Motor neuron (in vitro differentiated cells): Measurements from ENCODE around the gene SMARCD1. TPM values are rescaled to one million over a fixed set of nuclear protein-coding genes. Genes with fewer than 3 reads are reported as not detected.

Source experiments
- ATAC-seq, 8 experiments: fragments of 200-7000 bp; cut with Tn5 transposase; replicated peaks in 6 of 8; 2 replicates each; pipeline ENCODE4 v1.8.0; 2021; ENCODE audit warnings: mild to moderate bottlenecking in 8 of 8, moderate library complexity in 8 of 8
- H3K27ac ChIP-seq, 2 donors: fragments of 250-450 bp; sonication (Bioruptor Pico); 2 replicates each; pipeline ENCODE4 v1.9.0; 2021; ENCODE audit warnings: antibody characterized with exemption in 2 of 2, mild to moderate bottlenecking in 2 of 2, moderate library complexity in 1 of 2
- H3K4me1 ChIP-seq, 2 donors: fragments of 250-450 bp; sonication (Bioruptor Pico); replicated peaks in 1 of 2; 2 replicates each; pipeline ENCODE4 v1.6.1; 2021; ENCODE audit warnings: antibody characterized with exemption in 2 of 2, mild to moderate bottlenecking in 2 of 2, moderate library complexity in 1 of 2
- H3K4me3 ChIP-seq, 5 donors: fragments of 250-450 bp; sonication (Bioruptor Pico); 2 replicates each; pipeline ENCODE4 v1.9.0; 2021; ENCODE audit warnings: antibody characterized with exemption in 5 of 5, mild to moderate bottlenecking in 5 of 5, moderate library complexity in 4 of 5
- WGBS, 10 experiments: fragments of 450-650 bp; shearing (Covaris generic); methylation state at CpG; one replicate each; pipeline ENCODE4 v1.0.0; 2022; 5-methylcytosine and 5-hydroxymethylcytosine counted together
- in situ Hi-C, 9 experiments: fragments of 400-800 bp; cut with MboI; loops; one replicate each; pipeline ENCODE4 v1.15.0; 2021; ENCODE audit warnings: low sequenced_read_pairs in 9 of 9, low pct_unique_long_range_greater_than_20kb in 2 of 9; ENCODE audit not compliant: unreplicated experiment in 9 of 9
- total RNA-seq, 8 experiments: library from RNA; unstranded; fragments of 300-600 nt; gene quantifications; 2 replicates each; pipeline versions ENCODE4 v1.2.3 to v1.2.4, GENCODE V29; 2022

SMARCD1 gene
- total RNA-seq, 8 experiments from 2014 or later = 18.1 to 117 (median 65.4) TPM

DNA sequence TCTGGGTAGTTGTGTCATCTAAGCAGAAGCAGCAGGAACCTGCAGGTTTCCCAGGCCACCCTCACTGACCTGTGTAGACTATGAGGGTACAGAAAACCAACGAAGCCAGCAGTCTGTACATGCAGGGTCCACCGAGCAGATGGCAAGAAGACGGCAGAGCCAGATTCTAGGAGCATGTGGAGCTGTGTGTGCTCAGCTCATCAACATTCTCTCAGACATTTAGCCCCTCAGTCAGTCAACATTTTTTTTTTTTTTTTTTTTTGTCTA is 35.1 kb upstream of the SMARCD1 start:
- H3K27ac ChIP-seq = no peak overlapping the region
- H3K4me3 ChIP-seq = no peak overlapping the region
- 50 to 90% (median 71%) methylated on average over 1 to 2 of the region's 3 CpGs; no CpG with 5 or more reads in 5 of the 10 experiments for WGBS, 10 experiments
- ATAC-seq = no peak
- in situ Hi-C loops = loop anchor here in 8 of 9 experiments (5.0 to 25.0 kb wide), 5 partner anchors 75 to 188 kb away; partner anchors contain the start of genes AQP6 (in 5 of the 8), AQP5 (in 4 of the 8) and AQP2 (in 3 of the 8)
- peaks cover 16 to 17% of the 10 kb centered on the region in 2 donors for H3K4me1 ChIP-seq

DNA sequence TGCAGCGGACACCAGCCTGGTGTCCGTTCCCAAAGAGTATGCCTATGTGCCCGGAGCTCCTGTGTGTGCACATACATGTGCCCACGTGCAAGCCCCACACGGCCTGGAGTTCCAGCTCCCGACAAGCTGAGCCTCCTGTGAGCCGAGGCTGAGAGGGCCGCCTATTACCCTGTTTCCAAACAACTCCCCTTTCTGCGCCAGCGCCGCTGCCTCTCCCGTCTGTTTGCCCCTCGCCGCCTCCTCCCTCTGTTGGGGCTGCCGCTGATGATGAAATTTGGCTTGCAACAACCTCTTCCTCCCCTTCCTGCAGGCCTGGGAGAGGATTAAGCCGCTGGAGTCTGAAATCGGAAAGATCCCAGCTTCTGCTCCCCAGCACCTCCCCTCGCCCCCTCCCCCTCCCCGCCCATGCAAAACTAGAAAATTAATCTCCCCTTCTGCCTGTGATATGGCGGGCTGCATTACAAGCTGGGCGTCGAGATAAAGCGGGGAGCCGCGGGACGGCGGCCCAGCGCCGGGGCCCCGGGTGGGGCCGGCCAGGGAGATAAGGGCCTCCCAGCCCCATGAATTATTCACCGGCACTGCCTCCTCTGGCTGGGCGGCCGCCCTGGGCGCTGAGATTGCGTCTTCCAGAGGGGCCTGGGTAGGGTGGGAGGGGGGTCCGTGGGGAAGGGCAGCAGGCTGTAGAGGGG is 34.6 kb upstream of the SMARCD1 start:
- H3K27ac ChIP-seq = peak overlapping the region; percentile 48 to 73
- peak; percentile 90 to 95 (median 94) for ATAC-seq
- WGBS, 10 experiments = 0 to 33% (median 8%) methylated on average over 1 to 8 of the region's 37 CpGs; no CpG with 5 or more reads in 6 of the 10 experiments
- H3K4me1 ChIP-seq = peaks cover 16 to 17% of the 10 kb centered on the region in 2 donors
- in situ Hi-C loops = loop anchor here in 8 of 9 experiments (5.0 to 25.0 kb wide), 5 partner anchors 76 to 188 kb away; partner anchors contain the start of genes AQP6 (in 5 of the 8), AQP5 (in 4 of the 8) and AQP2 (in 3 of the 8)
- peak overlapping the region in 1 of 5 donors; percentile 5 for H3K4me3 ChIP-seq

DNA sequence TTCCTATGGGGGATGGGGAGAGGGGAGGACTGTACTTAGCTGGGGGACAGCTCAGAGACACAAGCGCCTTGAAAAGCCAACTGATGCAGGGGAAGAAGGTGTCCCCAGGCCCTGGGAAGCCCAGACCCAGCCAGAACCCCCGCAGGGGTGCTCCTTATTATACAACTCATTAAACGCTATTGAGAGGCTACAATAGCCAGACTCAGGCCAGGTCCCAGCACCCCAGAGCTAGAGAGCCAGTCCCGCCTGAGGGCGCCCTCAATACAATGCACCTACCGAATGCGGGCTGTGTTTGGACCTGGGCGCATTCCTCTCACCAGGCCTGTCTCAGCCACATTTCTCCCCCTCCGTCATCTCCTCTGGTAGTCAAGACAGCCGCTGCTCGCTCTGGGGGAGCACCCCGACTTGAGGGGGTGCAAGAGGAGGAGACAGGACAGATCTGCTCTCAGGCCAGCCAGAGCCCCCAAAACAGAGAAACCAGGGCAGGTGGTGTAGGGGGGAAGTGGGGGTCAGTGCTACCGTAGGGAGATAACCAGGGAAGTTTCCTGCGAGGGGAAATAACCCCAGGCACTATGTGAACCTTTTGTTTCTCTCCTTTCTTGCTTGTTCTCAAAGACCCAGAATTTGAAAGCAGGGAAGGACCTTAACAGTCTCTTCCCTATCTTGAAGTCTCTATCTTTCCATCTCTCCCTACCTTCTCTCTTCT is 33.9 kb upstream of the SMARCD1 start:
- peaks cover 19 to 22% of the 10 kb centered on the region in 2 donors for H3K4me1 ChIP-seq
- 43 to 100% (median 60%) methylated on average over 1 to 2 of the region's 14 CpGs; no CpG with 5 or more reads in 5 of the 10 experiments for WGBS, 10 experiments
- no peak overlapping the region for H3K4me3 ChIP-seq
- in situ Hi-C loops = loop anchor here in 8 of 9 experiments (5.0 to 25.0 kb wide), 5 partner anchors 76 to 189 kb away; partner anchors contain the start of genes AQP6 (in 5 of the 8), AQP5 (in 4 of the 8) and AQP2 (in 3 of the 8)
- peak overlapping the region; percentile 26 to 53 for H3K27ac ChIP-seq
- ATAC-seq = peak in 6 of 8 experiments; percentile 7 to 70 (median 59)

DNA sequence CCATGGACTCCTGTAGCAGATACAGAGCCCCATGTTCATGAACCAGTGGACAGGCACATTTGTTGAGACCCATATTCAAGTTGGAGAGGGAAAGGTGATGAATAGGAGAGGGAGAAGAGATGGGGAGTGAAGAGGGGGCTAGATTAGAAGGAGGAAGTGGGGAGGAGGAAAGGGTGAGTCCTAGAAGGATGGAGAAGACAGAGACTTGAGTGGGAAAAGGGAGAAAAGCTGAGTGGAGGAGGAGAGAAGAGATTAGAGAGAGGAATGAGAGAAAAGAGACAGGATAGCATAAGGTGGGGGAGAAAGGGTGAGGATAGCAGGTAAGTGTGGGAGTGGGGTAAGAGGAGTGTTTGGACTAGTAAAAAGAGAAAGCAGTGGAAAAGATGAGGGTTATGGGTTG is 32.6 kb upstream of the SMARCD1 start:
- H3K4me1 ChIP-seq = peaks cover 25 to 29% of the 10 kb centered on the region in 2 donors
- in situ Hi-C loops = loop anchor here in 8 of 9 experiments (5.0 to 25.0 kb wide), 5 partner anchors 78 to 190 kb away; partner anchors contain the start of genes AQP6 (in 5 of the 8), AQP5 (in 4 of the 8) and AQP2 (in 3 of the 8)

DNA sequence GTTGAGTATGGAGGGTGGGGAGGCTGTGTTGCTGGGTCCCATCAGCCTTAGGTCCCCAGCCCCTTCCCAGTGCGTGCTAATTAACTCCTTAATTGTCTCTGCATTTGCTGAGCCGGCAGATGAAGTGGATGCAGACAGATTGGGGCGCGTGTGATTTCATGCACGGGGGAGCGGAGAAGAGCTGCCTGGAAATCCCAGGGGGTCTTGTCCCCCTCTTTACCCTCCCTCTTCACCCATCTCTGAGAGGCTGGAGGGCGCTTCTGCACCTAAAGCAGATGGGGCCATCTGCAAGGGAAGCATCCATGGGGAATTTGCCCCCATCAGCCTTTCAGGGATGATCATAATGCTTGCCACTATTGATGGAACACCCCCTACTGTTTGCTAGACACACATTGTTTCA is 32.2 kb upstream of the SMARCD1 start:
- WGBS, 10 experiments = 0 to 76% methylated on average over 1 to 5 of the region's 7 CpGs; no CpG with 5 or more reads in 8 of the 10 experiments
- Histone ChIP-seq H3K4me1 (peaks cover 25 to 29% of the 10 kb centered on the region in 2 donors), H3K4me3 (no peak overlapping the region), H3K27ac (no peak overlapping the region)
- in situ Hi-C loops = loop anchor here in 8 of 9 experiments (5.0 to 25.0 kb wide), 5 partner anchors 78 to 191 kb away; partner anchors contain the start of genes AQP6 (in 5 of the 8), AQP5 (in 4 of the 8) and AQP2 (in 3 of the 8)
- ATAC-seq = no peak

More for the DNA sequence above, 32.6 kb upstream of the SMARCD1 start:
- Histone ChIP-seq H3K27ac (no peak overlapping the region), H3K4me3 (no peak overlapping the region)
- ATAC-seq = no peak

DNA sequence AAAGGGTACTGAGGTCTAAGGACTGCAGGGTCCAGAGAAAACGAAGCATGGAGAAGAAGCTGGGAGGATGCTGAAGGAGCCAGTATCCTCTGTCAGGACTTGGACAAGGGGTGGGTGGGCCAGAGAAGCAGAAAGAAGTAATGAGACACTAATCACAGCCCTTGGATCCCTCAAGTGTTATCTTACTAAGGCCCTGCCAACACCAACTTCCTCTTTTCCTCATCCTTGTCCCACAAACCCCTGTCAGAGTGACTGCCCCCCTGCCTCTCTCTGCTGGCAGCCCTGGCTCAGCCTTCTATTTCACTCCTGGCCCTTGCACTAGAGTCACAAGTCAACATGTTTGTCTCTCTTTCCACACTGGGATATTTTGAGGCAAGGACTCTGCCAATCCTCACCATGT is 31.6 kb upstream of the SMARCD1 start:
- Histone ChIP-seq H3K4me1 (peaks cover 31 to 33% of the 10 kb centered on the region in 2 donors), H3K27ac (no peak overlapping the region), H3K4me3 (no peak overlapping the region)
- 33 to 100% (median 67%) methylated on average over 1 of the region's 1 CpG; no CpG with 5 or more reads in 5 of the 10 experiments for WGBS, 10 experiments
- in situ Hi-C loops = loop anchor here in 8 of 9 experiments (5.0 to 25.0 kb wide), 5 partner anchors 79 to 191 kb away; partner anchors contain the start of genes AQP6 (in 5 of the 8), AQP5 (in 4 of the 8) and AQP2 (in 3 of the 8)
- ATAC-seq = no peak

DNA sequence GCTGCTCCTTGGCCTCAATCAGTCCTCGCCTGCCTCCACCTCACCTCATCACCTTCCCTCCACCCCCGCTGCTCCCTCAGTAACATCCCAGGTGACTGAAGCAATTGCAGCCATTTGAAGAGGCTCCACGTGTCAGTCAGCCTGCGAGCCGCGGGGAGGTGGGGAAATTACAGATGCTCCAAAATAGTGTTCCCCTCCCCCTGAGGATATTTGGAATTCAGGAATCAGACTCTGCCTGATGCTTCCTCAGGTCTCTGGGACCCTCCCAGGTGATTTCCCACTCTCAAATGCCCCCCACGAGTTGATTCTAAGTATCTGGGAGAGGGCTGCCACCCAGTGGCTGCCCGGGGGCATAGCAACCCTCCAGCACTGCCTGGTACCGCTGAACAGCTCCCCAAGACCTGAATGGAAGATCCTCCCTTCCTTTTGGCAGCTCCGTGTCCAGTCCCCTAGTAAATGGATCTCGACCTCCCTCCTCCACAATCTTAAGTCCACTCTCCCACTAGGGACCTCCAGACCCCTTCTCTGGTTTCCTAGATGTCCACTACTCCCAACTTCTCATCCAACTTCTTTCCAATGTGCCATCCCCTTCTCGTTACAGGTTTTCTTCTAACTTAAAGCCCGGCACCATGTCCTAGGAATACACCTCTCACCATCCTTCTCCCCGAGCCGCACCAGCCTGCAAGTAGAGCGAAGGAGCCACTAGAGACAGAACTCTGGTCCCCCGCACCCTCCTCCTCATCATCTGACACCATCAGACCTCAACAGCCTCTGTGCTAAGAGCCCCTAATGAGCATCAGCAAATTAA is 29.1 kb upstream of the SMARCD1 start:
- in situ Hi-C loops = loop anchor here in 7 of 9 experiments (5.0 to 25.0 kb wide), 5 partner anchors 81 to 194 kb away; partner anchors contain the start of genes AQP6 (in 5 of the 7), AQP5 (in 4 of the 7) and AQP2 (in 3 of the 7)
- peak in 4 of 8 experiments; percentile 3 to 25 (median 19) for ATAC-seq
- 0 to 46% (median 16%) methylated on average over 3 to 13 of the region's 17 CpGs; no CpG with 5 or more reads in 2 of the 10 experiments for WGBS, 10 experiments
- peak overlapping the region in 1 of 5 donors; percentile 51 for H3K4me3 ChIP-seq
- no peak overlapping the region for H3K27ac ChIP-seq
- H3K4me1 ChIP-seq = peaks cover 20 to 23% of the 10 kb centered on the region in 2 donors

DNA sequence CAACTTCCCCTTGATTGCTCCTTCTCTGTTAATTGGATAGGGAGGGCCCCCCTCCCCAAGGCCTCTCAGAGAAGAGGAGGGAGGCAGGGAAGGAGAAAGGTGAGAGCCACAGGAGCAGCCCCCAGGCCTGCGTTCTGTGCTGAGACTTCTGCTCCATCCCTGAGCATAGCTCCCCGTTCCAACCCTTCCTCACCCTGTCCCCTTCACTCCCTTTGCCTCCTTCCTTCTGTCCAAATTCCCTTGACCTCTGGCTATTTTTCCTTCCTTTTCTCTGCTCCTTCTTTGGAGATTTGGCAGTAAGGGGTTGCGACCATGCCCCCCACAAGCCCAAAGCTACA is 28.5 kb upstream of the SMARCD1 start:
- ATAC-seq = no peak
- 0 to 83% (median 21%) methylated on average over 1 to 3 of the region's 3 CpGs; no CpG with 5 or more reads in 6 of the 10 experiments for WGBS, 10 experiments

DNA sequence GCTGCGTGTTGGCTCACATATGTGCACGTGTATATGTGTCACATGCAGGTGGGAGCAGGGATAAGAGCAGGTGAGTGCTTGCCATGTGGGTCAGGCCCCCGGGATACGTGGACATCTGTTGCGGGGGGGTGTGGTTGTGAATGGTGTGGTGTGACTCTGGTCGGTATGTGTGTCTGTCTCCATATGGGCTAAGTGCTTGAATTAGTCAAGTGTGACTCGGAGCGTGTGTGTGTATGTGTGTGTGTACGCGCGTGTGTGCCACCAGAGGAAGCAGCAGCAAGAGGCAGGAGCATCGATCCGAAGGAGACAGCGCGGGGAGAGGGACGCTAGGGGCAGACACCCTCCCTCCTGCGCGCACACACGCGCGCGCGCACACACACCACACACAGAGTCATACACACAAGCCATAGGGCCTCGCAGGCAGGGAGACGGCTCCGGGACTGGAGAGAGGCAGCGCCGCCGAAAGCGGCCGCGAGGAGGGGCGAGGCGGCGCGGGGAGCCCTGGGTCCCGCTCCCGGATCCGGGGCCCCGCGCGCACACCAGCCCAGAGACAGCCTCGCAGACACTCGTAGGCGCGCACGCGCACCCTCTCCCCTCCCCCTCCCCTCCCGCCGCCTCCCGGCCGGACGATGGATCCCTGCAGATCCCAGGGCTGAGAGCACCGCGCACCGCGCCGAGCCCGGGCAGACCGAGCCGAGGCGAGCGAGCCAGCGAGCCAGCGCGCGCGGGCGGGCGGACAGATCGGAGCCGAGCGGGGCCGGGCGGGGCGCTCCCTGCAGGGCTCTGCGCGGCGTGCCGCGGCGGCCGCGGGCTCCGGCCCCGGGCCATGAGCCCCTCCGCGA is 27.9 kb upstream of the SMARCD1 start, which contains the start of gene ASIC1:
TSS of gene ASIC1 (plus strand) at position 597 of the 842 bp plus-strand sequence. CDS start 1,171 bp downstream, outside the sequence.
- H3K27ac ChIP-seq = peak within 1 kb of the TSS; percentile 38 to 51
- in situ Hi-C loops = loop anchor here in 7 of 9 experiments (5.0 to 25.0 kb wide), 5 partner anchors 82 to 195 kb away; partner anchors contain the start of genes AQP6 (in 5 of the 7), AQP5 (in 4 of the 7) and AQP2 (in 3 of the 7)

More for the DNA sequence above, 28.5 kb upstream of the SMARCD1 start:
- no peak overlapping the region for H3K27ac ChIP-seq
- in situ Hi-C loops = loop anchor here in 7 of 9 experiments (5.0 to 25.0 kb wide), 5 partner anchors 82 to 194 kb away; partner anchors contain the start of genes AQP6 (in 5 of the 7), AQP5 (in 4 of the 7) and AQP2 (in 3 of the 7)
- H3K4me3 ChIP-seq = peak overlapping the region; percentile 50 to 88 (median 55)
- peaks cover 14 to 18% of the 10 kb centered on the region in 2 donors for H3K4me1 ChIP-seq

DNA sequence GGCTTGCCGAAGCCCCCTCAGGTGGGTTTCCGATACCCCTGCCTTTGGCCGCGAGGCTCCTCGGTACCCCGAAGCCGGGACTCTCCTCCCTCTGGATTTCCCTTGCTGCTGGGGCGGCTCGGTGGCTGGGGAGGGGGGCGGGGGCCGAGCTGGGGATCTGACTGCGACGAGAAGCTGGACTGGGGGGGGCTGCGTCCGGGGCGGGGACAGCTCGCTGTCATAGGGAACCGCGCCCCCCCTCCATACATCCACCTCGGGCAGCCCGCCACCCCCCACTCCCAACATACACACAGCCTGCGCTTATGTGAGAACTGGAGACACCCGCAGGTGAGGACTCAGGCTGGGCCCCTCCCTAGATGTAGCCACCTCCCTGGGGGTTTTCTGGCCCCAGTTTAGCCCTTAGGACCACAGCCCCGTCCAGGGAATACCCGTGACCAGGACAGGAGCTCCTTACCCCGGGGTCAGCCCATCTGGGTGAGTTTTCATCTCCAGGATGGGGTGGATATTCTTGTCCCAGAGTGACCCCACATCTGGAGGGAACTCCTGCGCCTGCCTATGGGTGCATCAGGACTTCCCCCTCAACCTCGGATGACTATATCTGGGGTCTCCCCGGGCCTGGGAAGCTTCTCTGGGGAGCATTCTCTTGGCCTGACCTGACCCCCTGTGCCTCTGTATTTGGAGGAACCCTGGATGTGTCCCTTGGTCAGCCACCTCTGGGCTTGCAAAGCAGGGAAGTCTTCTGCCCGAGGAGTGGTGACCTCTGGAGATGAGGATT is 27.1 kb upstream of the SMARCD1 start:
- Histone ChIP-seq H3K4me3 (peak overlapping the region; percentile 50 to 88 (median 55)), H3K27ac (peak overlapping the region in 1 of 2 donors; percentile 38), H3K4me1 (peaks cover 14 to 18% of the 10 kb centered on the region in 2 donors)
- in situ Hi-C loops = loop anchor here in 7 of 9 experiments (5.0 to 25.0 kb wide), 5 partner anchors 83 to 196 kb away; partner anchors contain the start of genes AQP6 (in 5 of the 7), AQP5 (in 4 of the 7) and AQP2 (in 3 of the 7)
- 60 to 80% (median 63%) methylated on average over 1 to 4 of the region's 30 CpGs; no CpG with 5 or more reads in 7 of the 10 experiments for WGBS, 10 experiments
- peak; percentile 0 to 4 (median 1) for ATAC-seq

More for the DNA sequence above, 27.9 kb upstream of the SMARCD1 start, which contains the start of gene ASIC1:
- H3K4me3 ChIP-seq = peak within 1 kb of the TSS; percentile 50 to 88 (median 55)
- peak; percentile 86 to 92 (median 88) for ATAC-seq
- H3K4me1 ChIP-seq = peaks cover 14 to 18% of the 10 kb centered on the region in 2 donors
- WGBS, 10 experiments = 0 to 7% (median 0%) methylated on average over 1 to 5 of the region's 88 CpGs; no CpG with 5 or more reads in 5 of the 10 experiments
